ENCODE results near the gene CTNNA2.

Gene CTNNA2

DNA sequence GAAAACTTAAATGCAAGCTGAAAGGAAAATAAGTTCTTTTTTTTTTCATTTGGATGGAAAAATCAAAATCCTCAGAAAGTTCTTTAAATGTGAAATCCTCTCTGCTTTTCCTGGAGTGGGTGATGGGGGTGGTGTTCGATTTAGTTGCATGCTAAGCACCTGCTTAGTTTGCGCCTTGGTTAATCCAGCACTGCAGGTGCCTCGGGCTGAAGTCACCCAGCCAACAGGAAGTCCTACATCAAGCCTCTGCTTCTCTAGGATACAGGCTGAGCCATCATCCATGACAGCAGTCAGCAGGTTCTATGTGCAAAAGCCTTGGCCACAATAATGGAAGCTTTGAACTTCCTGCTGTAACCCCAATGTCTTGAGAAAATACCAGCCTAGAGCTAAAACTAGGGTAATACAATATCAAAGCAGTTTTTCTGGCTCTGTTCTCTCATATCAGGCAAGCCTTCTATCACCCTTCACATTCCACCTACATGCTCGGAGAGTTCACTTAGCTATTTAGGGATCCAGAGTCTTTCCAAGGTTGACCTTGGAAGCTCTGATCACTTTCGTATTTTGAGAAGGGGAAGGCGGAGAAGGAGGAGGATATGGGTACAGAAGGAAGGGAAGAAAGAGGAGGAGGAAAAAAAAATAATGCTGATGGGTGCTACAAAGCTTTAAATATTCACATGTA lies 907.8 kb downstream of the CTNNA2 start:
- TF ChIP-seq GATA2 (IDR thresholded peaks at IDR 0.05; ENCODE audit: low read depth, low read length) = no peak
- TF ChIP-seq GATA3 (IDR thresholded peaks at IDR 0.05; ENCODE audit: low read depth, low read length) = no peak

- TF ChIP-seq GATA2 (IDR thresholded peaks at IDR 0.05; ENCODE audit: low read depth, low read length) = no peak
- TF ChIP-seq GATA3 (IDR thresholded peaks at IDR 0.05; ENCODE audit: low read depth, low read length) = no peak
Observed at GRCh38 chr2:80429251-80429650, 916.4 kb downstream of the CTNNA2 start.

- TF ChIP-seq GATA2 (IDR thresholded peaks at IDR 0.05; ENCODE audit: low read depth, low read length) (no peak), GATA3 (IDR thresholded peaks at IDR 0.05; ENCODE audit: low read depth, low read length) (no peak)
Observed at GRCh38 chr2:80437959-80438358, 925.1 kb downstream of the CTNNA2 start.

DNA sequence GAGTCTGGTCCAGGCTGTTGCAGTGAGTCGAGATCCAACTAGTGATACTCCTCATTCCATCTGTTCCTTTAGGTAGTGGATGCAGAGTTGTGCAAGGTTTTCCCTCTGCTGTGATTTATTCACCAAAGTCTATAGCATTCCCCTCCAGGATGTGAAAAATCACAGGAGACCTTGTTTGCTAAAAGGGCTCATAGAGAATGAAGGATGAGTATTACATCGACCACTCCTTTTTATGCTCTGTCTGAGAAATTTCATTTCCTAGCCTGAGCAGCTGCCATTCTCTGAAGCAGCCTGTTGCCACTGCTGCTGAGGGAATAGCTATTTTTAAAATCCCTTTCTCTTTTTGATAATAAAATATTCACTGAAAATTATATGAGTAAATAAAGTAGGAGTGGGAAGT lies 925.8 kb downstream of the CTNNA2 start:
- no peak for TF ChIP-seq GATA2 (IDR thresholded peaks at IDR 0.05; ENCODE audit: low read depth, low read length)

- no peak for TF ChIP-seq GATA3 (IDR thresholded peaks at IDR 0.05; ENCODE audit: low read depth, low read length)
- peak; percentile 77 for TF ChIP-seq GATA2 (IDR thresholded peaks at IDR 0.05; ENCODE audit: low read depth, low read length)
Observed at GRCh38 chr2:80454628-80455027, 941.8 kb downstream of the CTNNA2 start.

DNA sequence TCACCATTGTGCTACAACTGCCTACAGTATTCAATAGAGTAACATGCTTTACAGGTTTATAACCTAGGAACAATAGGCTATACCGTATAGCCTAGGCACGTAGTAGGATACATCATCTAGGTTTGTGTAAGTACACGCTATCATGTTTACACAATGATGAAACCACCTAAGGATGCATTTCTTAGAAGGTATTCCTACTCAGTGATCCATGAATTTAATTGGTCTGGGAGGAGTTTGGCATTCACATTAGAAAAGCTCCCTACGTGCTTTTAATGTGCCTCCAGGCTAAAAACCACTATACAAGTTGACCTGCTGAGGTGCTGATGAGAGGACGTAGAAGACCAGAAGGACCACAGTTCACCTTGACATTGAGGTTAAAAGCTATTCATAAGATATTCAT lies 946.2 kb downstream of the CTNNA2 start:
- TF ChIP-seq GATA3 (IDR thresholded peaks at IDR 0.05; ENCODE audit: low read depth, low read length) (no peak), GATA2 (IDR thresholded peaks at IDR 0.05; ENCODE audit: low read depth, low read length) (no peak)

DNA sequence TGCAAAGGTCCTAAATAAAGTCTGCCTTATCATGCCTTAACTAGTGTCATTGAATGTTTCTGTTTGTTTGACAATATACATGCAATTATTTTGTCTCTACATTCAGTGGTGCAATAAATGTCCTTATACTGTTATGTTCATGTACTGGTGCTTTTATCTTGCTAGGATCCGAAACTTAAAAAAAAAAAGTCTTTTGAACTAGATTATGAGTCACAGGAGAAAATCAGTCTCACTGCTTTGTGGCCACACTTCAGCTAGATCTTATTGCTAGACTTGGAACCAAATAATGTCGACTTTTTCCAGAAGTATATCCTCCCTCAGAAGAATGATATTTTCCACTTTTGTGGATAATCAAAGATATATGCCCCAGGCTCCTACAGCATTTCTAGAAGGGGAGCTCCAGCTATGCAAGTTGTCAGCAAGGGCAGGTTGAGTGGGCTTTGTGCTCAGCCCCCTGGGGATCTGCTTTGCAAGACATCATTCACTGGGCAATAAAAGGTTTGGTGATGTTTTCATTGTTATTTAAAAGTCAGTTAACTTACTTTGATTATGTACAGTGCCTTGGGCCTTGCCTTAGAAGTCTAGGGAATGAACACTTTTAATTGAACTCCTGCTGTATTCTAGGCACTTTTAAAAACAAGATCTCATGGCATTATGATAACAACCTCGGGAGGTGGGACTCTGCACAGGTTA lies 948.8 kb downstream of the CTNNA2 start:
- TF ChIP-seq GATA3 (IDR thresholded peaks at IDR 0.05; ENCODE audit: low read depth, low read length) (no peak), GATA2 (IDR thresholded peaks at IDR 0.05; ENCODE audit: low read depth, low read length) (no peak)

GRCh38 chr2:80462654-80463053 lies 949.8 kb downstream of the CTNNA2 start:
- TF ChIP-seq GATA3 (IDR thresholded peaks at IDR 0.05; ENCODE audit: low read depth, low read length) = no peak
- no peak for TF ChIP-seq GATA2 (IDR thresholded peaks at IDR 0.05; ENCODE audit: low read depth, low read length)

DNA sequence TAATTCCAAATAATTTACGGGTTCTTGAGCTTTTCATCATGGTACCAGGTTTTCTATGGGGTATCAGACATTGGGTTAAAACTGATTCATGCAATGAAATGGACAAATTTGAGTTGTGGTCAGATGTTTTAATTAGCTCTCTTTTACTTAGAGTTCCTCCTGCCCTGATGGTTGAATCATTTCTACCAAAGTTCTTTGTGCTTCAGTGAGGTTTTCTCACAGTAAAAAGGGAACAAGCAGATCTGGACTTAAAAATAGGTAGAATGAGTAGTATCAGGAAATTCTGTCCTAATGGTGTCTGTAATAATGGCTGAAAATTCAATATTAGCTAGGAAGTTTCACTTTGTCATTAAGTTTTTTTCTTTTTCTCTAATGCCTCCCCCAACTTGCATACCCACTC lies 951.4 kb downstream of the CTNNA2 start:
- TF ChIP-seq GATA3 (IDR thresholded peaks at IDR 0.05; ENCODE audit: low read depth, low read length) (no peak), GATA2 (IDR thresholded peaks at IDR 0.05; ENCODE audit: low read depth, low read length) (no peak)

DNA sequence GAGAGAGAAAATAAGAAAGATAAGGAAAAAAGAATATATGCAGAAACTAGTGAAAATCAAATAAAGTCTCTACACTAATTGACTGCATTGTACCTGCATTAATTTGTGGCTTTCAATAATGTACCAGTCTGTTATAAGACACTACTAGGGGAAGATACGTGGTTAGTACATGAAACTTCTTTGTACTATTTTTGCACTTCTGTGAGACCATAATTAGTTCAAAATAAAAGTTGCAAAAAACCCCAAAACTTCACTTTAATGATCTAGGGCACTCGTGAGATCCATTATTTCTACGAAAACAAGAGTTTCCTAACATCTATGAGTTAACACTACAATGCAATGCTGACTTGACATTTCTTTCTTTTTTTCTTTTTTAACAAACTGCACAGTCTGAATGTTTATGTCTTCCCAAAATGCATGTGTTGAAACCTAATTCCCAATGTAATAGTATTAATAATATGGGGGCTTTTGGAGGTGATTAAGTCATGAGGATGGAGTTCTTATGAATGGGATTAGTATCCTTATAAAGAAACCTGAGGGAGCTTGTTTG lies 954.5 kb downstream of the CTNNA2 start:
- TF ChIP-seq GATA3 (IDR thresholded peaks at IDR 0.05; ENCODE audit: low read depth, low read length) (no peak), GATA2 (IDR thresholded peaks at IDR 0.05; ENCODE audit: low read depth, low read length) (no peak)

- TF ChIP-seq GATA2 (IDR thresholded peaks at IDR 0.05; ENCODE audit: low read depth, low read length) (no peak), GATA3 (IDR thresholded peaks at IDR 0.05; ENCODE audit: low read depth, low read length) (no peak)
Observed at GRCh38 chr2:80469428-80469827, 956.6 kb downstream of the CTNNA2 start.

DNA sequence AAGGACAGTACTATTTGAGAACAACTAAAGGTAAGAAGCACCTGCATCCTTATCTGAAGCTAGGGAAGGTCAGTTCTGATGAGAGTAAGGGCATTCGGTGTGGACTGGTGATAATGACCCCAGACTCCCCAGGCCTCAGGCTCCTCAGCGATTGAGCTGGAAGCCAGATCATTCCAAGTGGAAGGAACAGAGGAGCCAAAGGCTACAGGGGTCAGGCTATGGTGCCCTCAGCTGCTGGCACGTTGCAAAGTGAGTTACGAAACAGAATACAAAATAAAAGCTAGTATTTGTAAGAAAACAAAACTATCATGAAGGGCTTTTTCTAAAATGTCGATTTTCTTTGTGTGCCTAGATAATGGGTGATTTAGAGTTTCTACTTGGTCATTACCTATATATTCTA lies 960.2 kb downstream of the CTNNA2 start:
- no peak for TF ChIP-seq GATA3 (IDR thresholded peaks at IDR 0.05; ENCODE audit: low read depth, low read length)
- no peak for TF ChIP-seq GATA2 (IDR thresholded peaks at IDR 0.05; ENCODE audit: low read depth, low read length)

GRCh38 chr2:80473796-80474195 lies 960.9 kb downstream of the CTNNA2 start:
- no peak for TF ChIP-seq GATA2 (IDR thresholded peaks at IDR 0.05; ENCODE audit: low read depth, low read length)
- no peak for TF ChIP-seq GATA3 (IDR thresholded peaks at IDR 0.05; ENCODE audit: low read depth, low read length)

DNA sequence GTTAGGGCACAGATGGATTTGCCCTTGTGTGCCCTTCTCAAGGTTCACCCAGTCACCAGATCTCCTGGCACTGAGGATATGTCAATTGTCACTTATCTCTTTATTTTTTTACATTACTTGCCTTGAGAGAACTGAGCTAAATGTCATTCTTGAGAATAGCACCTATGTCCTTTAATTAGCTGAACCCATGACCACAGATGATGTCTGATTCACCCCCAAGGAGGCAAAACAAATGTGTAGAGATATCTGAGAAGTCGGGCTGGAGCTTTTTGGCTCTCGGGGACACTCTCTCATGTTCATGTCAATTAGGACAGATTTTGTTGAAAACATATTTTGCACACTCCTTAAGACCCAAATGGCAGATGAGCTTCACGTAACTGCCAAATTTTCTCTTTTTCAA lies 963.1 kb downstream of the CTNNA2 start:
- TF ChIP-seq GATA3 (IDR thresholded peaks at IDR 0.05; ENCODE audit: low read depth, low read length) = no peak

GRCh38 chr2:80476535-80477117 lies 963.8 kb downstream of the CTNNA2 start:
- TF ChIP-seq GATA3 (IDR thresholded peaks at IDR 0.05; ENCODE audit: low read depth, low read length) (peak; percentile 75), GATA2 (IDR thresholded peaks at IDR 0.05; ENCODE audit: low read depth, low read length) (peak; percentile 56)

Measured in SH-SY5Y (cell line).